CMK (cell line): ENCODE measurements around the gene PDE4D.

ENCODE experiments used
- DNase-seq: peaks from one replicate; pipeline ENCODE4 v3.0.0-alpha.2; 2010; ENCODE audit warnings: low read depth

Gene PDE4D

DNA sequence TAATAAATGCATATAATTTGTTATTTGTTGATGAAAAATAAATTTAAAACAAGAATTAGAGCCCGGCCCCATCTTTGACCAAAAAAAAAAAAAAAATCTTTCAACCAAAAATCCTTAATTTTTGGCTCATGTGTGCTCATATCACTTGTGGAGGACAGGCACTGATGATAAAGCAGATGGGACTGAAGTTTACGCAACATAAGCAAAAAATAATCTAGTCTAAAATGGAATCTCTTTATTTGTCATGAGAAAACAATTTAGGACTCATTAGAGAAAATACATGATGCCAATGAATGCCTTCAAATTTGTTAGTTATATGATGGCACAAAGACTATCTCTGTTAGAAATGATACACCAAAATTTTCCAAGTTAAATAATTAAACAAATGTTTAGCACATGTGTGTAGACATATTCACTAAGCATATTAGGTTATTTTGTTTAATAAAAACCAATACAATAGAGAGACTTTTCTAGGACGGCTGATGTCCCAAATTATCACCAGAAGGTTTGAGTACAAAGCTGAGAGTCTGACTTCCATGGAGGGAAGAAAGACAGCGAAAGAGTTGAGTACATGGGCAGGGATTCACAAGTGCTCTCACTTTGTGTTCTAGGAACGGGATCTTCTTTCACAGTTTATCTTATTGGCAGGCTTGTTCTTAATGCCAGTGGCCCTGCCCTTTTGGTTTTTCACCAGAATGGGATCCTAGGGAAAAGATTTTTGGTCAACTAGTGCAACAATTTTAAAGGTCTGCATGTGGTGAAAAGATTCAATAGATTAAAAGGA lies 689.2 kb downstream of the PDE4D start:
- no peak for DNase-seq

DNA sequence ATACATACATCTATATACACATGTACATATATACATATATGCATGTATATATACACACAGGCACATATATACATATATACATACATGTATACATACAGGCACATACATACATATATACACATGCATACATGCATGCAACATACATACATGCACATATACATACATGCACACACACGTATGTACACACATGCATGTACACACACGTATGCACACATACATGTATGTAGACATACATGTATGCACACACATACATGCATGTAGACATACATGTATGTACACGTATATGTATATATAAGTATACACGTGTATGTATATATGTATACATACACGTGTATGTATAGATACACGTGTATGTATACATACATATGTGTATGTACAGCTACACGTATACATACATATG lies 693.7 kb downstream of the PDE4D start:
- DNase-seq, result no peak

DNA sequence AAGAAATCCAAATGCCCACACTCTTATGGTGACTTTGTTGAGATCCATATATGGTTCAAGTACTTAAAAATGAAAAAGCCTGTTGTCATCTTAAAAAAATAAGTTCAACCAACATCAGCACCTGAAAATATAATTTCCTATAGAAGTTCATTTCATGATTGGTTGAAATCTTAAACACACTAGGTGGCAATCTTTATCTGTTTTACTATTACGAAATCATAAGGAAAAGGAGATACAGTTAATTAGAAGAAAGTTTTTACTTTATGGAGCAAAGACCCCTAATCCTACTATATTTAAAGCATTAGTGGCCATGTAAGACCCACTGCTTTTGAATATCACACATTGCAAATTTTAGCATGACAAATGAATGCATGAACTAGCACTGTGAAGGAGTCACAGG lies 694.7 kb downstream of the PDE4D start:
- no peak for DNase-seq

DNA sequence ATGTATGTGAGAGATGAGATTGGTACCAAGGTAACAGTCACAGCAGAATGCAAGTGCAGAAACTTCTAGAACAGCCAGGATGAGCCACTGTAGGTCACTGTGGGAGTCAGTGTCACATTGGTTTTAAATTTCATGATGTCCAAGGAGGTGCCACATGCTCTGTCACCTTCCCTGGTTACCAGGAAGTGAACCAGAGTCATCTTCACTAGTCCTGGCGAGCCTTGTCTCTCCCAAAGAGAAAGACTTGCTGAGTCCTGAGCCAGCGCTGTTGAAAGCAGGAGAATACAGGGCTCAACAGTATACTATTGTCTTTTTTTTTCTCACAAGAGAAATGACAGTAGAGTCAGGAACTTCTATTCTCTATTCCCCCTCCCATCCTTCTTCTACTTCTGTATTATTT lies 695.2 kb downstream of the PDE4D start:
- DNase-seq, result no peak

DNA sequence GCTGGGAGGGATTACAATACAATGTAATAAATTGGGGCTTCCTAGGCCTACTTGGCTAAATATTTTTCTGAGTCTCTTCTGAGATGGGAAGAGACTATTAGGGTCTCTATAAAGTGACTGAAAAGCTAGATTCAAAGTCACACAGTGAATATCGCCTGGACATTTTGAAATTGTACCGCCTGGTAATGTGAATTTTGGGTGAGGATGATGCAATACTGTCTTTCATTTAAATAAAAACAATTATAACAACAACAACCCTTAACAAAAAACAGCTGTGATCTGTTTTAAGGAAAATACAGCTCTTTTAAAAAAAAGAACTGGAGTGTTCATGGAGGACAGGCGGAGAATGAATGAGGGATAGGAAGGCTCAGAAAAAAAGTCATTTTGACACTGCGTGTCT lies 695.6 kb downstream of the PDE4D start:
- DNase-seq, result no peak

DNA sequence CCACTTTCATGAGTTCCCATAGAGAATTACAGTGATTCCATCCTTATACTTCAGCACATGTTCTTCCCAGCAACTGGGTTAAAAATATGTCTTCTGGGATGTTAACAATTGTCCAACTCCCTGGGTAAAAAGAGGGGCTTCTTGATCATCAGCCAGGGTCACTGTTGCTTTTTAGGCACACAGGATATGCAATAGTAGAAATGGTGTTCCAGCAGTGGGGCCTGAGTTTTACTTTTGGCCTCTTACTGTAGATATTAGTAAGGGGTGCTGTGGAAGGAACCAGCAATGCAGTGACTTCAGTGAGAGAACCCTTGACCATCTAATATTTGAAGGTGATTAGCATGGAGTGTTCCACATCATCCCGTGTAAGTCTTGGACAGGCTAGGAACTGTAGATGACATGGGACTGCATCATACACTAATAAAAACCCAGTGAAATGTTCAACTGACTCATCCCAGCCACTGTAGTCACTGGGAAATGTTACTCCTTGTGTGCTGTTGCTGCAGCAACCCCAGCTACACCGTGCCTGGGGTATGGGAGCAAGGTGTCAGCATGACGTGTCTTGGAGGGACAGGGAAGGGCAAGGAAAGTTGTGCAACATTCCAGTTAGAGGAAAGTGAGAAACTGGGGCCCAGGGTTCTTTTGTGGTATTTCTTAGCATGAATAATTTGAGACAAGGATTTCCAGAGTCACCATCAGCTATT lies 699.8 kb downstream of the PDE4D start:
- no peak for DNase-seq

DNA sequence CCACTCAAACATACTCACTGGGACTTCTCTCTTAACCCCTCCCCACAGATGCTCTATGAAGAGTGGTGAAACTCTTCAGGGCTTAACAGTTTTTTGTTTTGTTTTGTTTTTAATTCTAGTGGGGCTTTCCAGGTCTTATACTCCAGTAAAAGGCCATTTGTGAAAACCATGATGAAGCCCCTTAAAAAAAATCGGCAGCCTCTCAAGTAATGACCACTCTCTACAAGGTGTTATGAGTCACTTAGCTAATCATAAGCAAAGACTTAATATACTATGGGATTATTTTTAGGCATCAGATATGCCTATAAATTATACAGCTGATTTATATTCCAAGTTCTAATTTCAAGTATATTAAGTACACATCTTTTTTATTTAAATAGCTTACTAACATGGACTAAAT lies 702.8 kb downstream of the PDE4D start:
- no peak for DNase-seq

DNA sequence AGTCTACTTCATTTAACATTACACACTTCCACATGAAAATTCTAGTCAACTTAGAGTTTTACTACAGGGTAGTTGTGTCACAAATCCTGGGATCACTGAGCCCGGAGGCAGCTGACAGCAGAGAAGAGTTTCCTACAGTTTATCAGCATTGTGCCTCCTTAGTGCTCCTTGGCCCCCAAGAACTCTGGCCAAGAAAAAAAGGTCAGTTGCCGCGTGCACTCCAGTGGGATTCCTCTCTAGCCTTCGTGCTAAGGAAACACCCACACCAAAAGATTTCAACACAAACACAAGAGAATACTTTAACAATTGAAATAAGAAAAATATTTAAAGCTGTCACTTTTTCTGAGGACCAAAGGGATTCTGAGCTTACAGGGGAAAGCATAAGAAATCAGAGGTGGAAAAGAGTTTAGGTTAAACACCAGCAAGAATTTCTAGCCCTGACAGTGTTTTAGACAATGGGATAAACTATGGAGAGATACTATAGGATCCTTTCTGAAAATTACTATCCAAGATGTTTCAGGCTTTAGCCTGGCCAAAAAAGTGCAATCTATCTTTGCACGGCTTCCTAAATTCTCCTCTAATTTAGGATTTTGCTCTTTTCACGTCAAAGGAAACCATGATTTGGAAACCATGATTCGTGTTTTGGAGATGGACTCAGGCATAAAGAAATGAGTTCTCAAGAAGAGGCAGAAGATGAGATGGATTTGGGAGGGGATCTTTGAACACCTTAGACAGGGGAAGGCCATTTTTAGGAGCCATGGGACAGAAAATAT lies 703.9 kb downstream of the PDE4D start:
- no peak for DNase-seq

DNA sequence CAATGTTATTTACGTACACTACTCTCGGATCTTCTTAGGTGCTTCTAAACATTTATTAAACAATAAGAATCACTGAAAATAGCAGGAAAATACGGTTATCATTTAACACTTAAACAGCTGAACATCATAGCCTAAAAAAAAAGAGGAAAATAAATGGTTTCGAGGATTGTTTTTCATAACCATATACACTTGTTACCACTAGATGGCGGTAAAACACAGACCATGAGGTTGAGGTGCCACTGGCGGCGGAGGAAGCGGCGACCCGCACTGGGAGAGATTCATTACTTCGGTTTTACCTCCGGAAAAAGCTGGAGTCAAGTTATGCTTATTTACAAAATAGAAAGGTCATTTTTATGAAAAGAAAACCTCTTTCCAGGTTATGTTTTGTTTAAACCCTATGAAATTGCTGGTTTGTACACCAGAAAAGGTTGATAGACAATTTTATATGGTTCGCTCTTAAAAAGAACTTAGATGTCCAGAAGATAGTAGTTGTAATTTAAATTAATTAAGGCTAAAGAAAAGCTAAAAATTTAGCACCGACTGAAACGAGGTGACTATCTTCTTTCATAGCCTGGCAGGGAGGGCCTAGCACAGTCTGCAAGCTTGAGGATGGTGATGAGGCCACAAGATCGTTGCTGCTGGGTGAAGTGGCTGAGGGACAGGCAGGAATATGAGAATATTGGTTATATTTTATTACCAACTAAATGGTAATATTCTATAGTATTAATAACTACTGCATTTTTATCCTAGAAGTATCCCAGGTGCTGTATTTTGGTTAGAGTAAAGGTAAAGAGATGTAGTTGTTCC lies 704.9 kb downstream of the PDE4D start:
- DNase-seq, result peak; percentile 30

DNA sequence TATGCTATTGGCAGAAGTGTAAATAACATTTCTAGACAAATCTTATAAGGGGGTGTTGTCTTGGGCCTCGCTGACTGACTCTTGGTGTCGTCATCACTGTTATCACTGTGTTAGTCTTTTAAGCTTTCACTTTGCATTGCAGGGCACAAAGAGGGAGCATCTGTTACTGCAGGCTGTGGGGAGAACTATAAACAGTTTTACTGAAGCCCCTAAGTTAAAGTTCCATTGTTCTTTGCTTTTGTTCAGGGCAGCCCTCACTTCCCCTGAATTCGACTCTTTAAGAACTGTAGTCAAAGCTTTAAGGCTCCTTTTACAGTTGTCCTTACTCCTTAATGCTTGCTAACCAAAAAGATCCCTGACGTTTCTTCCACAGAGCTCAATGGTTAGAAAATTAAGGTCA lies 705.7 kb downstream of the PDE4D start:
- no peak for DNase-seq

DNA sequence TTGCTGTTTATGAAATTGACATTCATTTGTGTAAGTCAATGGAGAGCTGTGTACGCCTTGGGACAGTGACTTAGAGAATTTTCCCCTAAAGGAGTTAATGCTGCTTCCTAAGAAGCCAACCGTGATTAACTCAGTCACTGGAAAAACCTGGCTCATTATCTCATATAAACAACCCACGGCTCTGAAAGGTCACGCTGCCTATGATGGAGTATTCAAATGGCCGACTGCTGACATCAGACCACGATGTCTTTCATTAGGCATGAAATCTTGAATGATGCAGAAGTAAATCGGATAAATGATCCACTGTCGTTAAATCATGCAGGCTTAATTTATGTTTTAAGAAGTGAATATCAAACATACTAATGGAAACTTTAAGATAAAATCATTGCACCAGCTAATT lies 706.9 kb downstream of the PDE4D start:
- no peak for DNase-seq

DNA sequence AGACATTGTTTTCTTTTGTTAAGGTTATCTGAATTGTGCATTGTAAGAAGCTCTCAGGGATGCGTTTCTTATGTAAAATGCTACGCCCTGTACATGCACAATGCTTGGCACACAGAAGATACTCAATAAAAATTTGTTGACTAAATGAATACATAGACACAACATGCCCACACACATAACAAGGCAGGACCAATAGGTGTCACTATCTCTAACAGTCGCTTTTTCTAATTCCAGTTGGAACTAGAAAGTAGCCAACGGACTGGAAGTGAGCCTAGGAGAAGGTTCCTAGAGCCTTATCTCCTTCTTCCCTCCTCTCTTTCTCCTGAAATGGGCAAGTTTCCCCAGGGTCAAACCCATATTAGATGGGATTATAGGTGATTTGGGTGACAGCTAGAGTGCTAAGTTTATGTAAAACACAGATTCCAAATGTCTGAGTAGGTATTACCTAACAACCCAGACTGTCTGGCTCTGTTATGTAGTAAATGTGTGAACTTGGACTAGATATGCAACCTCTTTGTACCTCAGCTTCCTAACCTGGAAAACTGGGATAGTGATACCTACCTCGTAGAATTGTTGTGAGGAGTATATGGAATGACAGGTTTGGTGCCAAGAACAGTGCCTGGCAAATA lies 707.7 kb downstream of the PDE4D start:
- no peak for DNase-seq

DNA sequence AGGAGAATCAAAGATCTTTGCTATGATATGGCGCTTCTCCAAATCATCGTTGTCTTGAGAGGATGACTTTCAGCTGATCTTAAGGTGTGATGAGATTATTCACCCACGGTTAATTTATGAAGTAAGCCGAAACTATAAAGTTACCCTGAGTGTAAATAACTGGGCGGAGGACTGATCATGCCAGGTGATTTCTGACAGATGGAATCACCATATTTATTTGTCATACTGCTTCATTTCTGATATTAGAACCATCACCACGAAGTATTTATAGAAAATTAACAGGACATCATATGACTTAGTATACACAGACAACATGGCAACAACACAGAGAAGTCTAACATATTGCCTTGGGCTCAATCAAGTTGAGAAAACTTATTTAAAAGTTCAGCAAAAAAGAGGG lies 708.8 kb downstream of the PDE4D start:
- no peak for DNase-seq

DNA sequence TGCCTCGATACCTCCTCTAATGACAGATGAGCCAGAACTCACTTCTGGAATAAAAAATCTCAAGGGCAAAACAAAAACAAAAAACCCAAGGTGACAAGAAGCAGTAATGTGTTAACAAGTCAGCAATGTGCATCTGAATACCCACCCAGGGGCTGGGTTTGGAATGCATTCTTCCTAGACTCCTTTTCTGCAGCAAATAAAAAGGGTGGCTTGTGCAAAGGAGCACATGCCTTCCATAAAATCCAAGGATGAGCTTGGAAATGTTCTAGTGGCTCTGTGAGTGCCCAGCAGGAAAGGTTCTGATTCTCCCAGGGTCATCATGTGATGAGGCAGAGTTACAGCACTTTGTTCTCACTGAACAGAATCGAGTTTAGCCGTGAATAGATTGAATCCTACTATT lies 710.8 kb downstream of the PDE4D start:
- DNase-seq, result no peak

DNA sequence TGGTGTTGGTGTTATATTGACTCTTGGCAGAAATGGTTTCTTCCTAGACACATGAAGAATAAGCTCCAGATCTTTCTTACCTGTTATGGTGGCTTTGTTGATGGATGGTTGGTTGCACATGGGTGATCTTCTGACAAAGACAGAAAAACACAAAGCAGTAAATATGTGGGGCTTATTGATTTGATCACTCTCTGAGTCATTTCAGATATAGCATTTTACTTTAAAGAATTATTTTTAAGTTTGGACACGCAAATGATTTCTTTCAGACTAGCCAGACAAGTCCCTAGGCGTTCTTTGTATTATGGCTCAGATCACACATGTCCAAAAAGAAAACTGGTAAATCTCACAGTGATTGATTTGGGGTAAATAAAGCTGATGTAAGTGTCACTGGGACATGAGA lies 713.0 kb downstream of the PDE4D start:
- no peak for DNase-seq

DNA sequence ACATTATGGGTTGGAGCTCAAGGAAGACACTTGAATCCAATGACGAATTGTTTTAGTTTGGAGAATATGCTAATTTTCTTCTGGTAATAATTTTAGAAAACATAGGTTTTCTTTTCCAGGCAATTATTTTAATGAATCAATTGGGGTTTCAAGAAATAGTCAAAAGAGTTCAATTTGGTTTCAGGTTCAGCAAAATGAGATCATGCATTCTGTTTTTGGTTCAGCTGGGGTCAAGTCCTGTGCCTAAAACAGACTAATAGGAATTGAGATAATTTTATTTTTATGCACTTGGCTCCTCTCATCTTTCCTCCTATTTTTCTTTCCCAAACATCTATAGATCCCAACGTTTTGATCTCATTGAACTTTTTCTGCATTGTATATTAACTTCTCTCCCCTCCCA lies 713.8 kb downstream of the PDE4D start:
- DNase-seq, result no peak

DNA sequence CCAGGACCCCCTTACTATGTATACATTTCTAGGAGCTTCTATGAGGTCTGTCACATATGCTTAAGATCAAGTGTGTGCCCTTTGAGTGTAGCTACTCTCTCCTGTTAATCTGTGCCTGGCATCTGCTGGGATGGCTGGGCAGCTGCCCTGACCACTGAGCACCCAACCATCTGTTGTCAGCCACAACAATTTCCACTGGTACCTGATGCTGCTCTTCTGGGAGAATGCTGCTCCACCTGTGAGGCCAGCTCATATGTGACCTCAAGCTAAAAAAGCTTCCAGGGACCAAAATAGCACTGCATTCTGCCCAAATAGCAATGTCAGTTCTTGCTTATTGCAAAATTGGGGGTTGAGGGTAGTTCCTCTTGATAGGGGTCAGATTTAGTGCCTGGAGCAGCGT lies 715.0 kb downstream of the PDE4D start:
- no peak for DNase-seq

DNA sequence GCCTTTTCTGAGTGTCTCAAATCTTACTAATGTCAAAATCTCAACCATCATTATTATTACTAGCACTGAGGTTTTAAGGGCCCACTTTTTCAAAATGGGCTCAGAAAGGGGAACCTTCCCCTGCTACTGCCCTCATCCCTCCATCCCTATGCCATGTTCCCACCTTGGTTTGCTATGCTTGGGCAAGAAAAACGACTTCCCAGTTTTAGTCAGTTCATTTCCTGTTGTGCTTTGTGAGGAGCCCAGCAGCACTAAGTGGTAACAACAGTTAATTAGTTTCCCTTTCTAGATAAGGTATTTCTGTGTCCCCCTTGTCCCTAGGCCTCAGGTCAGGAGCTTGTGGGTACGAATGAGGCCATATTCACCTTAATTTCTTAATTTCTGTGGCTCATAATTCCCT lies 715.5 kb downstream of the PDE4D start:
- no peak for DNase-seq

DNA sequence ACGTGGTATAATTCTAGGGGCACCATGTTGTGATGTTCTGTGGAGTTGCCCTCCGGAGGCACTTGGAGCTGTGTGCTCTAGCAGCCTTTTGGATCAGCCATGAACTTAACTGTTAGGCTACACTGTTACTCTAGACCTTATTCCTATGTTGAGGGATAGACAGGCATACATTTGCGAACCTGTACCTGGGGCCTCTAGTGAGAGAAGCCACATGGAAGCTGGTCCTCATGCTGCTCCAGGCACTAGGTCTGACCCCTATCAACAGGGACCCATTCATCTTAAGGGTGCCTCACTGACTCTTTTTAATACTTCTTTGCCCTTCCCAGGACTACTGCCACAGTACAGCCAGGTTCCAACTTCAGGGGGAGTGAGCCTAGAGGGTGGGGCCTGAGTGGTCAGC lies 715.9 kb downstream of the PDE4D start:
- no peak for DNase-seq

DNA sequence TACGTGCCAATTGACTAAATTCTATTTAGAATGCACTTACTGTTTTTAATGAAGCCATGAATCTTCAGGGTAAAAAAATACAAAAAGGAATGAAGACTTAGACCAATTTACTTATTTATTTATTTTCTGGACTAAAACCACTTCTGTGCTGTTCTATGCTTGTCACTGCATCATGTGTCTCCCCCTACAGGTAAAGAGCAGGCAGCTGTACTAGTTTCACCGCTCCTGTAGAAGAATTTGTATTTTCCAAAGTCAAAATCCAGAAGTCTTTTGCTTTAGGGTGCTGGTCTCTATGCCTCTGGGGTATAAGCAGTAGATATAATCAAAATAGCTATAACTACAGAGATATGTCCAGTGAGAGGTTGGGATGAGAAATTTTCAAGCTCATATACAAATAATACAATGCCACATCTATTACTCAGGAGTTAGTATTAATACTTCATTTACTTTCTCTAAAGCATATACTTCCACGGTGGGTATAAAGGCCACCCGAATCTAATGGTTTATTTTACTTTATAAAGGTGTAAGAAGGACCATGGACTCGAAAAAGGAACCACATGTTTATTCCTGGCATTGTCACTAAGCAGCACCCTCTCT lies 719.2 kb downstream of the PDE4D start:
- peak; percentile 12 for DNase-seq

DNA sequence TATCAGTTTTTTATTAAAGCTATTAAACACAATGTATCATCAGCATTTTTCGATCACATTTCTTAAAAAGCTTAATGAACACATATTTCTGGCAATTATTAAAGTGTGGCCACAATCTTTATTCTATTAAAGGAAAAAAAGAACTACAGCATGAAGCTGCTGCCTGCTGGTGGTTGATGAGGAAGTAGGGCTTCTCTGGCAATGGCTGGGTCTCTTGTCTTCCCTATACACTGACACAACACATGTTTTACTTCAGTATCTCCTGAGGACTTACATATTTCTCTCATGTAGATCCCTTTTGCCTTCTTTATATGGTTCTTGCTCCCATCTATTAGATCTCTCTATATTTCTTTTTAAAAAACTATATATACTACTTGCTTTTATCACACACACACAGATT lies 719.9 kb downstream of the PDE4D start:
- peak; percentile 11 for DNase-seq
